HG02623 (cell line): ENCODE results near the gene BCO1.
"Not testable (repeated sequence)": the region's sequence is repeated elsewhere in the genome, so short reads cannot be mapped to it uniquely, and the experiment has no call there.

Source experiments
- ATAC-seq: cut with Tn5 transposase; IDR thresholded peaks from one replicate; pipeline ENCODE4 v1.9.1; 2021; ENCODE audit warnings: moderate library complexity; ENCODE audit not compliant: unreplicated experiment

BCO1 gene, protein sequence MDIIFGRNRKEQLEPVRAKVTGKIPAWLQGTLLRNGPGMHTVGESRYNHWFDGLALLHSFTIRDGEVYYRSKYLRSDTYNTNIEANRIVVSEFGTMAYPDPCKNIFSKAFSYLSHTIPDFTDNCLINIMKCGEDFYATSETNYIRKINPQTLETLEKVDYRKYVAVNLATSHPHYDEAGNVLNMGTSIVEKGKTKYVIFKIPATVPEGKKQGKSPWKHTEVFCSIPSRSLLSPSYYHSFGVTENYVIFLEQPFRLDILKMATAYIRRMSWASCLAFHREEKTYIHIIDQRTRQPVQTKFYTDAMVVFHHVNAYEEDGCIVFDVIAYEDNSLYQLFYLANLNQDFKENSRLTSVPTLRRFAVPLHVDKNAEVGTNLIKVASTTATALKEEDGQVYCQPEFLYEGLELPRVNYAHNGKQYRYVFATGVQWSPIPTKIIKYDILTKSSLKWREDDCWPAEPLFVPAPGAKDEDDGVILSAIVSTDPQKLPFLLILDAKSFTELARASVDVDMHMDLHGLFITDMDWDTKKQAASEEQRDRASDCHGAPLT

GRCh38 chr16:81238296-81239011, at the start of gene BCO1:
TSS of gene BCO1 (plus strand) at chr16:81238689. CDS start at chr16:81238909, 220 bp downstream.
- no peak for ATAC-seq

- no peak for ATAC-seq
Measured at GRCh38 chr16:81189100-81189664, 49.3 kb upstream of the BCO1 start.

GRCh38 chr16:81190667-81191066, 47.8 kb upstream of the BCO1 start:
- no peak for ATAC-seq

DNA sequence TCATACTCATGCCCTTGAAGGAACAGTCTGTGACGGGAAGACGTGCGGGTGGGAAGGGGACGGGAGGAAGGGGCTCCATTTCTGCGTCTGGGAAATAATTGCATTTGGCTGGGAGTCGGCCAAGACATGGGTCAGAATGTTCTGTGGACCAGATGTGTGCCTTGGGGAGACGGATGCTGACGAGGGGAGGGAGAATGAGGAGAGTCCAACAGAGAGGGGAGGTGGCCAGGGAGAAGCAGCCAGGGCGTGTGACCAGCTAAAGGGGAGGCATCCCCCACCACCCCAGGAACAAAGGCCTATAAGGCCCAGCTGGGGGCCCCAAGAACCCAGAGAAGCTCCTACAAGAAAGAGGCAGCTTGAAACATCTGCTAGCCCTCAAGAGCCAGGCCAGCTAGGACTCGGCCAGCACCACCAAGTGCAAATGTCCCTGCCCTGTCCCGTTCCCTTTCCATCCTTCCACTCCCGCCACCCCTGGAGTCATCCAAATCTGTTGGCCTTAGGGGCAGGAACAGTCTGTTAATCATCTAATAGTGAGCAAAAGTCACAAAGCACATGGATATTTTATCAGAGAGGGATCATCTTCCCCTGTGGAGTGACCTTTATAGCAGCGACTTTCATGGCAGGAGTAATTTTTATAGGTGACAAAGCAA, 42.5 kb upstream of the BCO1 start:
- ATAC-seq, result no peak

GRCh38 chr16:81198635-81199034, 39.9 kb upstream of the BCO1 start:
- no peak for ATAC-seq

DNA sequence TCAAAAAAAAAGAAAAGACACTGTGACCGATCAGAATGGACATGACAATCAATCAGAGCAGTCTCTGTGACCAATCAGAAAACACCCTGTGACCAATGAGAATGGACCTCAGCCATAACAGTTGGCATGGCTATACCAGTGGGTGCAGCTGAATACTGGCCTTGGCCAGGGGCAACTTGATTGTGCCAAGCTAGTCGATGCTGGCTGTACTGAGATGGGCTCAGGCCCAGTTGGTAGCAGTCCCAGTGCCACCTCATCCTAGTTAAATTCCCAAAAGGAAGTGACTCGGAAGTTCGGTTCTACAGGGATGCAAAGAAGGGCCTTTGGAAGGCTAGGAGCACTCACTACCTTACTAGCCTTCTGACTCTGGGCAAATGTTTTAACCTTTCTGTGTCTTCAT, 37.2 kb upstream of the BCO1 start:
- ATAC-seq, result no peak

- ATAC-seq, result no peak
Measured at GRCh38 chr16:81204798-81205680, 33.5 kb upstream of the BCO1 start.

GRCh38 chr16:81207076-81207475, 31.4 kb upstream of the BCO1 start:
- no peak for ATAC-seq

GRCh38 chr16:81210807-81211206, 27.7 kb upstream of the BCO1 start:
- ATAC-seq, result no peak

DNA sequence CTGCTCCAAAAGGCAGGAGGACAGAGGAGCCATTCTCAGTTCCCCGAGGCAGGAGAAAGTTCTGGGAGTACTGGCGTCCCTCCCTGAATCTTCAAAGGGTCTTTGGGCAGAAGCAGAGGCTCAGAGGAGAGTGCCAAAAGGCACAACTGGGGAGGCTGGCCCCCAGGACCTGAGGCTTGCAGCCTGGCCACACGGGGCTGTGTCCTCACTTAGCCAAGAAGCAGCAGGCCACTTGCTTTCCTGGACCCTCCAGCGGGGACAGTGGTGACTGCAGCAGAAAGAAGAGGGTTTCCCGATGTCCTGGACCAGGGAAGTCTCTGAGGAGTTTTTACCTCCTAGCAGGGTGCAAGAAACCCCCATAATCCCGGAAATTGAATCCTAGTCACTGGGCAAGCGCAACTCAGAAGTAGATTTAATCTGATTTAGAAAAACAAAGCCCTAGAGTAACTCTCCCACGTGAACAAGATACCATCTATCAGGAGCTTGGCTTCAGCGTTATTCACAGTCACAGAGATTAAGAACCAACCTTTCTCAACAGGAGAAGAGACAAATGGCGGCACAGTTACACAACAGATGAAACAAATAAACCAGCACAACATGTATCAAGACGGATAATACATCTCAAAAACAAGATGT, 25.5 kb upstream of the BCO1 start:
- no peak for ATAC-seq

- no peak for ATAC-seq
Measured at GRCh38 chr16:81214745-81215166, 23.7 kb upstream of the BCO1 start.

- ATAC-seq, result no peak
Measured at GRCh38 chr16:81216114-81216513, 22.4 kb upstream of the BCO1 start.

- ATAC-seq, result no peak
Measured at GRCh38 chr16:81216706-81217105, 21.8 kb upstream of the BCO1 start.

- ATAC-seq, result no peak
Measured at GRCh38 chr16:81219151-81219550, 19.3 kb upstream of the BCO1 start.

- ATAC-seq, result no peak
Measured at GRCh38 chr16:81220349-81220748, 18.1 kb upstream of the BCO1 start.

DNA sequence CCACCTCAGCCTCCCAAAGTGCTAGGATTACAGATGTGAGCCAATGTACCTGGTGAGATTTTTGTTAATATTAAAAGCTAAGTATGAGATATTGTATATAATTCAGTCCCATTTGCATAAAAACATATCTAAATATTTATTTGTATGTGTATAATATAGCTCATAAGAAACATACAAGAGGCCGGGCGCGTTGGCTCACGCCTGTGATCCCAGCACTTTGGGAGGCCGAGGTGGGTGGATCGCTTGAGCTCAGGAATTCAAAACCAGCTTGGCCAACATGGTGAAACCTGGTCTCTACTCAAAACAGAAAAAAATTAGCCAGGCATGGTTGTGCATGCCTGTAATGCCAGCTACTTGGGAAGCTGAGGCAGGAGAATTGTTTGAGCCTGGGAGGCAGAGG, 16.8 kb upstream of the BCO1 start:
- ATAC-seq, result no peak

GRCh38 chr16:81224824-81225223, 13.7 kb upstream of the BCO1 start:
- no peak for ATAC-seq

DNA sequence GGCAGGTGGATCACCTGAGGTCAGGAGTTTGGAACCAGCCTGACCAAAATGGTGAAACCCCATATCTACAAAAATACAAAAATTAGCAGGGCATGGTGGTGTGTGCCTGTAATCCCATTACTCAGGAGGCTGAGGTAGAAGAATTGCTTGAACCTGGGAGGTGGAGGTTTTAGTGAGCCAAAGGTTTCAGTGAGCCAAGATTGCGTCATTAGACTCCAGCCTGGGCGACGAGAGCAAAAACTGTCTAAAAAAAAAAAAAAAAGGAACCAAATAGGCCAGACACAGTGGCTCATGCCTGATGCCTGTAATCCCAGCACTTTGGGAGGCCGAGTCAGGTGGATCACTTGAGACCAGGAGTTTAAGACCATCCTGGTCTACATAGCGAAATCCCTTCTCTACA, 12.8 kb upstream of the BCO1 start:
- ATAC-seq, result not testable (repeated sequence)

GRCh38 chr16:81227785-81228184, 10.7 kb upstream of the BCO1 start:
- no peak for ATAC-seq

GRCh38 chr16:81229811-81230210, 8.7 kb upstream of the BCO1 start:
- no peak for ATAC-seq
